Activated CD4-positive, alpha-beta T cell treated with anti-CD3 and anti-CD28 coated beads, Interleukin-10, Interleukin-2, amounts not matched to agents 100 ng/mL and 50 ng/mL, durations not matched to agents 16 hours and 8 hours (primary cell): Measurements from ENCODE around the gene CXCL3.
"Not testable (repeated sequence)": the region's sequence is repeated elsewhere in the genome, so short reads cannot be mapped to it uniquely, and the experiment has no call there.

ENCODE experiments used
- DNase-seq: peaks from one replicate; pipeline ENCODE4 v3.0.0-alpha.2; 2020

Gene CXCL3

DNA sequence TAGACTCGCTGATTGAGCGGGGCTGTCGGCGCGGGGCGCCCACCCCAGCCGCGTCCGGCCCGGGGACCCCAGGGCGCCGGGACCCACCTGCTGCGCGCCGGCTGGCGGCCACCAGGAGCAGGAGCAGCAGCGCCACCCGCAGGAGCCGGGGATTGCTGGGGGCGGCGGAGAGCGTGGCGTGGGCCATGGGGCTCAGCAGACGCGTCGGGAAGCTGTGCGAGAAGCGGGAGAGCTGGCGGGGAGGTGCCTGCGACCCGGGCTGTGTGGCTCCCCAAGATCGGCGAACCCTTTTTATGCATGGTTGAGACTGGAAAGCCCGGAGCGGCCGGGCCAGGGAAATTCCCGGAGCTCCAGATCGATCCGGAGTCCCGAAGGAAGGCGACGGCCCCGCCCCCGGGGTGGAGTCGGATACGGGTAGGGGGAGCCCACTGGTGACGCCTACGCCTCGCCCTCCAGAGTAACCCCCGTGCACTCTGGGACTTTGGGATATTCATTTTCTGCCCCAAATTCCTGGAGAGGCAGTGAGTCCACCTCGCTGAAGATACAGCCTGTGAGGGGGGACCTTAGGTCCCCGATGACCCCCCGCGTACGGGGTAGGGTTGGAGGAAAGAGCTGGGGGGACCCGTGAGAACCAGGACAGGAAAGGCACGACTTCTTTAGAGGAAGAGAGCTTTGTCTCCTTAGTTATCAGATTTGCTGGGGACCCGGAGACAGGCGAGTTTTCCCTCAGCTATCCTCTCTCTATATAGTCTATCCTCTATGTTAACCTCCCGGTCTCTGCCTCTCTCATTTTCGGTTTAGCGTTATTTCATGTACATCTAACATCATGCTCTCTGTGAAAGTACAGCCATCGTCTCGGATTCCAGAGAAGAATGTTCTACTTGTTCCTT is at the start of gene CXCL3:
CXCL3 (minus strand) TSS at position 265 of the 890 bp plus-strand sequence; CDS start at position 187, 78 bp downstream.
- no peak for DNase-seq

DNA sequence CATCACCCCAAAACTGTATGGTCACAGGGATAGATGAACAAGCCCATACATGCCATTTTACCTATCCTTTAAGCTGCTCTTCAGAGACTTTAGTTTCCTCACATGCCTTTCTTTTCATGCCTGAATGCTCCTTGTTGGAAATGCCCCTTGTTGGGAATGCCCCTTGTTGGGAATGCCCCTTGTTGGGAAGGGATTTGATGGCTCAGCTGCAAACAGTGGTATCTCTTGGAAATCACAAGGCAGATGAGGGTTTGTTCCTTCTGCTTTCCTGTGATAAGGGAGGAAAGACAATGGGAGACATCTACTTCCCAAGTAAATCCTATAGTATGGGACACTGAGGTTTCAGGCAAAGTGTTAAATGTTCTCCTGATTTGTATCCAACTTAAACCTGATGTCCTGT is 49.0 kb upstream of the CXCL3 start:
- no peak for DNase-seq

DNA sequence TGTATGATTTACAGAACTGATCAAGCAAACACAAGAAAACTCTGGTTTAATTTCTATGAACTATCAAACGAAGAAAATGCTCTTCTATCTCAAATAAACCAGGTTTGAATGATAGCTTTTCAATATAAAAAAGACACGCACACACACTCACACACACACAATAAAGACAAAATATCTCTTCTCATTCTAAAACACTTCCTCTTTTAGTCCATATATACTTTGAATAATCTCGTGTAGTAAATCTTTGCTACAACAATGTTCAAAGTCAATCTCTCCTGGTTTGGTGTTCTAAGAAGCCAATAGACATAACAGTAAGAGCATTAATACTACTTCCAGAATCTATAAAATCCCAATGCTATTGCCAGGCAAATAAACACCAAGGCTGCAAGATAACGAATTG is 47.2 kb upstream of the CXCL3 start:
- no peak for DNase-seq

DNA sequence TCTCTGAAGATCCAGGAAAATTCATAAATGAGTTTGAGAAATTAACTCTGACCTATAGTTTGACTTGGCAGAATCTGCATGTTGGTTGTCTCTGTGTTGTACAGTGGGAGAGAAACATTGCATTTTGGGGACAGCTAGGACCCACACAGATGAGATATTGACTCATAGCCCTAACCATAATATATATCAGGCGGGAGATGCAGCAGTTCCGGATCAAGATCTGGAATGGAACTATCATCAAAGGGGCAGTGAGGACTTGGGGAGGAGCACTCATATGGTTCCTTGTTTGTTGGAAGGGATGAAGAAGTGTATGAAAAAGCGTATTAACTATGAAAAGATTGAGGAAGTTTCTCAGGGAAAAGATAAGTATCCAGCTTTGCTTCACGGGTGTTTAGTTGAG is 46.5 kb upstream of the CXCL3 start:
- no peak for DNase-seq

DNA sequence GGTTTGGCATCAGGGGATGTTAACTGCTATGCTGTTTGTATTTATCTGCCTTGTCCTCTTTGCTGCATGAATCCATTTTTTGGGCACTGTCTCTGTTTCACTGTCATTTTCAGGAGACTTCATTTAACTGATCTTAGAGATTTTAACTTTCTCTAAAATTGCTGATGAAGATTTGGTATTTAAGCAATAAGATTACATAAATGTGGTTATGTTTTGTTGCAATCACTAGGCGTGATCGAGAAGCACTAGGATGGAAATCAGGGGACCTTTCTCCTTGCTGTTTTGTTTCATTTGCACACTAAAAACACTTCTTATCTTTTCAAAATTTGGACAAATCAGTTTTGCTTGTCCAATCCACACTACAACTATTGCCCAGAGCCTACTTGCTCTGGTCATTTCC is 45.1 kb upstream of the CXCL3 start:
- no peak for DNase-seq

DNA sequence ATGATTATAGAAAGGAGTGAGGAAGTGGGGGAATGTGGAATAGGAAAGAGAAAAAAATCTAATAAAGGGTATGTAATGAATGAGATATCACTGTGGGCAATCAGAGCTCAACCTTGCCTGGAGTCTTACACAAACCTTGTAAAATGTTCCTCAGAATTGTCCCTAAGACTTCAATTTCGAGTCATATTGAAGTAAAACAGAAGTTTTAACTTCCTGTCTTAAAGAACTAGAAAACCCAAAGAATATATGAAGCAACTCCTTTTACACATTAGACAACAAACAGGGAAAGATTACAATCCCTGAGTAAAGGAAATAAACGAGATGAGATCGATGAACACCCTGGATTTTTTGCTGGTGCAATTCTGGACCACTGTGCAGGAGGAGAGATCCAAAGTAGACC is 42.5 kb upstream of the CXCL3 start:
- no peak for DNase-seq

- not testable (repeated sequence) for DNase-seq
Observed at GRCh38 chr4:74080351-74080750, 41.9 kb upstream of the CXCL3 start.

GRCh38 chr4:74079024-74079423 is 40.5 kb upstream of the CXCL3 start:
- not testable (repeated sequence) for DNase-seq

GRCh38 chr4:74073358-74073757 is 34.9 kb upstream of the CXCL3 start:
- no peak for DNase-seq

DNA sequence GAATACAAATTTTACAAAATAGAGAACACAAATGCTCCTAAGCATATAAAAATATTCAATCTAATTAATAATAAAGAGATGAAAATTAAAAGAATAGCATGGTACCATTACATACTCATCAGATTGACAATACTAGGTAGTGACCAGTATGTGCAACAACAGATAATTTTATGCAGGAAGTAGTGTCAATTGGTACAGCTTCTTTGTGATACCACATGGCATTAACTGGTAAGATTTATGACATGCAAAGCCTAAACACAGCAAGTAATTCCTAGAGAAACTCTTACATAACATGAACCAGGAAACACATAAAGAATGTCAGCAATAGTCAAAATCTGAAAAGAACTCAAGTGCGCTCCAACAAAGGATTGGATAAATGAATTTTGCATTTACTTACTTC is 34.2 kb upstream of the CXCL3 start:
- no peak for DNase-seq

DNA sequence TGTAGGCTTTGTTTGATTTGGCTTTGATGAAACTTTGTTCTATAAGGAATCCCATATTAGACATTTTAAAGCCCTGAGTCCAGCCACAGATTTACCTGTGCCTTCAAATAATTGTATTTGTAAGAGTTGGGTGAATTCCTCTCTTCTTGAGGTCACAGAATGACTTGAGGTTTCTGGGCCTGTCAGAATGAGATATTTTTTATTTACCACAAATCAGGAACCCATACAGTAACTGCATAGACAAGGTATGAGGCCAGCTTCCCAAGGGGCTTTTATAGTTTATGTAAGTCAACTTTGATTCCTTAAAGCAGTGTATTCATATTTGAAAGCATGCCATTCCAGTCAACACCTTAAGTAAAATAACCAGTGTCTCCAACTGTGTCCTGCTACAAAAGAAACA is 29.1 kb upstream of the CXCL3 start:
- DNase-seq = no peak

- no peak for DNase-seq
Observed at GRCh38 chr4:74066232-74066631, 27.7 kb upstream of the CXCL3 start.

- no peak for DNase-seq
Observed at GRCh38 chr4:74065115-74065642, 26.7 kb upstream of the CXCL3 start.

- DNase-seq = no peak
Observed at GRCh38 chr4:74063859-74064258, 25.4 kb upstream of the CXCL3 start.

DNA sequence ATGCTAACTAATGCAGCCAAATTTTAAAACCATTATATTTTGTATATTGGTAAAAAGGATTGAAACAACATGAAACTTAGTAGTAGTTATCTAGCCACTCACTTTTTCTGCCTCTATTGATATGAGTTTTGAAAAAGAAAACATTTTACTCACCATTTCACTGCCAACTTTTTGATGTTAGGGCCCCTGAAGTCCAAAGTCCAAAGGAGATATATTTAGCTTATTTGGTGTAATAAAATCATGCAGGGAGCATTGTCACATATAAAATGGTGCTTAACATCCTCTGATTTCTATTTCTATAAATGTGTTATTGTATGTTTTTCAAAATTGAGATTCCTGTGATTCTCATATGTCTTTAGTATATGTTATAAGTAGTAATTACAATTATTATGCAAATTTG is 24.5 kb upstream of the CXCL3 start:
- DNase-seq = no peak

DNA sequence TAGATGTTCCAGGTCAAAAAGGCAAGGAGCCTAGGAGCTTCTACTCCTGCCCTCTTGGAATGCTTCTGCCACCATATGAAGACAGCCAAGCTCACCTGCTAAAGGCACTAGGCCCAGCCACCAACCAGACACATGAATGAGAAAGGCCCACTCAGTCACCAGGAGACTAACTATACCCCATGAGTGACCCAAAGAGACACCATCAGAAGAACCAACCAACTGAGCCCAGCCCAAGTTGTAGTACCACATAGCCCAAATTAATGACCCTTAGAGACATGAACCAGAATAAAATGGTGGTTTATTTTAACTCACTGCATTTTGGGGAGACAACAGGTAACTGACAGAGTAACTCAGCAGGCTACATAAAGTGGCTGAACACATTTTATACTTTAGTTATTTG is 22.9 kb upstream of the CXCL3 start:
- DNase-seq = no peak

- DNase-seq = no peak
Observed at GRCh38 chr4:74059161-74059829, 20.8 kb upstream of the CXCL3 start.

- DNase-seq = no peak
Observed at GRCh38 chr4:74058048-74058651, 19.7 kb upstream of the CXCL3 start.

- DNase-seq = no peak
Observed at GRCh38 chr4:74057588-74057987, 19.1 kb upstream of the CXCL3 start.

DNA sequence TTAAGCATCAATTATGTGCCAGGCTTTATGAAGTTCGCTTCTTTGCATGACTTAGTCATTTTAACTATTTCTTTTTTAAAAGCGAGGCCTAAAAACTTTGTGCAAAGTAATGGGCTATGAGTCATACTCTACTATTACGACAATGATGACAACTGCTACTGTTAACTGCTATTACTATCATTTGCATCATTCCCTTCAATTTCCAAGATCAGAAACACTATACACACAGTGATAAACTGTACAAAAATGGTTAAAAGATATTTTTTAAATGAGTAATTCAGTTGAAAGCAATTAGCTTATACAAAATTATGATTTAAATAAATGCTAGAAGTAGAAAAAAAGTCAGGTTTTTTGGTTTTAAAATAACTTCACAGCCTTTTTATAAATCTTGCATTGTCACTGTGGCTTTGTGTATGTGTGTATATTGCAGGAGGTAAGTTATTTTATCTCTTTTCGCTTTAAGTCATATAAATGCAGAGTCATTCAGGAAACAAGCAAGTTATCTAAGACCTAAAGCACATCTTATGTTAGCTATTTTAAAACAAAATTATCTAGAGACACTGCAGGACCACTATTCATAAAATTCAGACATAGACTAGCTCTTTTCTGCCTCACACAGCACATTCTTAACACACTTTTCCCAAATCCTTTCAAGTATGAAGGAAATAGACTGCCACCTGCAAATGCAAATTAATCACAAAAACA is 18.5 kb upstream of the CXCL3 start:
- no peak for DNase-seq

- no peak for DNase-seq
Observed at GRCh38 chr4:74056114-74056857, 17.8 kb upstream of the CXCL3 start.

- DNase-seq = no peak
Observed at GRCh38 chr4:74055498-74055897, 17.0 kb upstream of the CXCL3 start.
